ENCODE results near the gene ESD.

ESD gene

DNA sequence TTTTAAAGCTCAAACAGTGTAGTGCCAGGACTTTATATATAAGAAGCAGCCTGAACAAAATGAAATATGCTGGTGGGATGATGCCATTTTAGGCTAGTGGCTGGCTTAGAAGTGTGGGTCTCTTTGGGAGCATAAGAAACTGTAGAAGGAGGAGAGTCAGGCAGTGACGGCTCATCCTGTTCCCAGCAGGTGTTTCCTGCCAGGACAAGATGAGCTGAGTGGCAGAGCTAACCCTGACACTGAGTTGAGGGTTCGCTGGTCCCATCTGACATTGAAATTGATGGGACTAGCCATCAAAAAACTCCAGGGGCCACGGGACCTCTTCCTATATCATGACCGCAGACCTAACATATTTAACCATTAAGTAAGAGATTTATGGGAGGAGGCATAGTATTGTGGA, 51.3 kb downstream of the ESD start:
- DNase-seq (ENCODE audit: low read depth) = no peak

DNA sequence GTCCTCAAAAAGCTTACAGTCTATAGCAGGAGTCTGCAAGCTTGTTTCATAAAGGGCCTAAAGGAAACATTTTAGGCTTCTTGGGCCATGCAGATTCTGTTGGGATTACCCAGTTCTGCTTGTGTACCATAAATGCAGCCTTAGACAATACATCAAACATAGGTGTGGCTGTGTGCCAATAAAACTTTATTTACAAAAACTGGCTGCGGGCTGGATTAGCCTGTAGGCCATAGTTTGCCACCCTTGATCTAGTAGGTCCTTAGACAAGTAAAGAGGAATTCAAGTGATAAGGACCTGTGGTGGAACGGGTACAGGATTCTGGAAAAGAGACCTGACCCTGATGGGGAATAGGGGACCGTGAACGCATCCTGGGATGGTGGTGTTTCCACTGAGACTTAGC, 51.9 kb downstream of the ESD start:
- DNase-seq (ENCODE audit: low read depth) = no peak

DNA sequence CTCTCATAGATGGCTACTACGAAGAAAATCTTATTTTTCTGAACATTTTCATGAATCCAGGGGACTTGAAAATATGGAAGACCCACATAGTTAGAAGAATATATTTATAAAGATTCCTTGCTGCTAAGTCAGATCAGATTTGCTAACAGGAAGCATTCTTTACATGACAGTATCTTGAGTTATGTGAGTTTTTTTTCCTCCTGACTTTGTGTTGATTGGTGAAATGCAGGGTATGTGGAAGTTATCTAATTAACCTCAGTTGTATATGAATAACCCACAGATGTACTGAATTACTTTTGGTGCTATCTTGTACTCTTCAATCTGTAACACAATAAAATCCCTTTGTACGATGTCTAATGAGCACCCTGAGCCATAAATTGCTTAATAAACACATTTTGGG, 53.8 kb downstream of the ESD start:
- no peak for DNase-seq (ENCODE audit: low read depth)

DNA sequence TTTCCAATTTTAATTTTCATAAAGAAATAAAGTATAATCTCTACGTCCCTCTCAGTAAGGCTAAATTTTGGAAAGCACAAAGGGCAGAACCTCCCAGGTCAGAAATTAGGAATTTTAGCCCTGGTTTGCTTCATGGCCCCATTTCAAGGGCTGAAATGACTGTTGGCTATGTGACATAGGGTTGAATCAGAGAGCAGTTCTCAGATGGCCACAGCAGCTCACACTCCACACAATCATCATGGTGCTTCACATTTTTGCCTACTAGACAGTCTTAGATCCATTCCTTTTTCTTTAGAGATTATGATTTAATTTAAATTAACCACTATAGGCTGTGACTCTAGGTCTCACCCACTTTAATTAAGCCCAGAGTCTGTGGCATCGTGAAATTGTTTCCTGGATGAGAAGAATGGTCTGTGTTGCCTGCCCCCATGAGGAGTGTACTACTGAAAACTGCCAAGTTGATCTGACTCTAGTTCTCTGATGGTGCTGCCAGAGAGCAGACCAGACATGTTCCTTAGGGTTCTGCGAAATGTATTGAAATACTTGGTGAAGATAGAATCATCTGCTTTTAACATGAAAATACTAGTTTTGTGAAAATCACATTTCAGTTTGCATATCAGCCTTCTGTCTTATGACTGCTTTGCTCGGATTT, 57.4 kb downstream of the ESD start:
- DNase-seq (ENCODE audit: low read depth) = no peak

DNA sequence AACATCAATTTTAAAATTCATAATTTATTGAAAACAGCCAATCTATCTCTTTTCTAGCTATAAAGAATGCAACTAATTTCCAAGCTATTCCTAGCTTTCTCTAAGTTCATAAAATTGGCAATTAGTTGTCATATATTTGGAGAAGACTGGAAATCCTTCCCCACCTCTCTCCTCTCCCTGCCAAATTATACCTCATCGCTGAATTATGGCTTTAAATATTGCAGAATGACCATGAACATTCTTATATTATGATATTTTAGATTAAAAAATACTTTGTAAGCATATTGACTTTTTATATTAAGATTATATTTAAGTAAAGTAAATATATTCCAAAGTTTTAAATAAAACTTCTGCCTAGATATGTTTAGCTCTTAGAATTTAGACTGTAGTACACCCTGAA, 58.2 kb downstream of the ESD start:
- no peak for DNase-seq (ENCODE audit: low read depth)

DNA sequence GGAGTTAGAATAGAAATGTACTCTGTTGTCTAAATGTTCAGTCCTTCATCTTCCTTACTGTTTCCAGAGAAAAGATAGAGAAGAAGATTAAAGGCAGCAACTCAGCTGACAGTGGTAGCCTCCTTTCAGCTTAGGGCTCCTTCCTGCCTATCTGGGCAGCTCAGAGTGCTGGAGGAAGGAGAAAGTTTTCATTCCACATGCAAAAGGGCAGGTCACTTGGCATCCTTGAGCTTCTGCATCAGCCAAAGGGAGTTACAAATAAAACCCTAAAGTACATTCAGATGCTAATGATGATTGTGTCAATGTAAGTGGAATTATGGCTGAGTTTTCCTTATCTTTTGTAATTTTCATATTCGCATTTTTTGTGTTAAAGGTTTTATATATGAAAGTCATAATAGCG, 58.9 kb downstream of the ESD start:
- no peak for DNase-seq (ENCODE audit: low read depth)

DNA sequence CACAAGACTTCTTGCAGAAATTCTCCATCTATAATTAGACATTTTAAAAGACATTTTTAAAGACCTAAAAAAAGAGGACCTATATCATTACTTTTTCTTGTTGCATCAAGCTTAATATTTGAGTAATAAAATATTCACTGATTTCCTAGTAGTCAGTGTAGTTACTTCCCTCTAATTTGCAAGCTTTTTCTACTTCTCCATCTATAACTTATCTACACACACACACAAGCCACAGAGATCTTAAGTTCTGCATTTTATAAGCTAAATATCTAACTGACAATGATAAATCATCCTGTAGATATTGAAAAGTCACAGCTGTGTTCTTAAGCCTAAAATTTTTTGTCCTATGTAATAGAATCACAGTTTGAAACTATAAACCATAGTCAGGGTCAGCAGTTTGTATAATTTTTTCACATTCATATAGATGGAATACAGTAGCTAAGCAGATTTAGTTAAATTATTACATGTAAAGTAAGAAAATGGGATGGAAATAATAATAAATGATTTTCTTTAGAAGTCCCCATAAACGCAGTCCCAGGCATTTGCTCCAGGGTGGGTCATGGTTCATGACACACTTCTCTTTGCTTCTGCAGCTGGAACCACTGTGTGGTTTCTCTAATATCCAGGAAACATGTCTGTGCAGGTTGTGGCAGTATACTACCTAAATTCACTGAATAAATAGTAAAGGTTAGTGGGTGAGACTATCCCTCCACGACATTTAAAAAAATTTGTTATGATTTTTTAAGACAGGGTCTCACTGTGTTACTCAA, 60.2 kb downstream of the ESD start:
- DNase-seq (ENCODE audit: low read depth) = no peak

DNA sequence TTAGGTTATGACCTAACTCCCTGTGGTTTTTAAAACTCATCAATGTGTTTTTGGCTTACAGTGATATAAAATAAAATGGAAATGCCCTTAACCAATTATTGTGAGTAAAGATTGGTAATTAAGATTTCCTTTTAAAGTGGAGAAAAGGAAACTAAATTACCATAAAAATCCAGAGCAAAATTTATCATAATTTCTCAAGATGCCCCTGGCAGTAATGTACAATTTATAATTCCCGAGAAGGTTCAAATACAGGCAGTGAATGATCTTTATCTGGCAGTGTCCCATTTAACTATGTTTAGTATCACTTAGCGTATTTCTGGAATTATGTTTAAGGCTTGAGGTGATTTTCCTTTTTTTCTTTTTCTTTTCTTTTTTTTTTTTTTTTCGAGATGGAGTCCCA, 61.5 kb downstream of the ESD start:
- no peak for DNase-seq (ENCODE audit: low read depth)

DNA sequence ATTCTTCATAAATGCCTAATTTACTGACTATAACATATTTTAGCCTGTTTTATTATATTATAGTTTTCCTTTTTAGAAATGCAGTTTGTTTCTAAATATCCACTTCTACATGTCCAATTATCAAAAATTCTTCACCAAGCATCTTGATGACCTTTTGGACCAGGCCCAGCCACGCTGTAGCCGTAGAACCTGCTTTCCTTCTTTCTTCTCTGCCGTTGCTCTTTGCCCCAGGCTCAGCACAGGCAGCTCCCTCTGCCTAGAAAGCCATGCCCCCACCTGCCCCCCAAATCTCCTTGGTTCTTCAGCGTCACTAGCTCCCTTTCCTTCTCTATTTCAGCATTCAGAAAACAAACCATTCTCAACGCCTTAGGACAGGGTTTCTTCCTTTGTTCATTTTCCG, 65.4 kb downstream of the ESD start:
- no peak for DNase-seq (ENCODE audit: low read depth)

DNA sequence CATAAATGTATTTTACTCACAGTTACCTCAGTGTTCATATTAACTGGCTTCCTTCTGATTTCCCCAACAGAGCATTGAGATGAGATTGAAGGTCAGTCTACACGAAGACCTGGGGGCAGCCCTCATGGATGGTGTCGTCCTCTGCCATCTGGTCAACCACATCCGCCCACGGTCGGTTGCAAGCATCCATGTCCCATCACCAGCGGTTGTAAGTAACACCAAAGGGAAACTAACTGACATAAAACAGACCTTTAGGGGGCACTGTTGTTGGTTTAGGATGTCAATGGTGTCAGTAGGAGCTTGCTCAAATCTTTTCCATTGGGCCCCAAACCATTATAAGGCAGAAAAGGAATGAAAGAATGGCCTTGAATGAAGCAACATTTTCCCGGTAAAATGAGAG, 68.2 kb downstream of the ESD start:
- DNase-seq (ENCODE audit: low read depth) = peak; percentile 7

DNA sequence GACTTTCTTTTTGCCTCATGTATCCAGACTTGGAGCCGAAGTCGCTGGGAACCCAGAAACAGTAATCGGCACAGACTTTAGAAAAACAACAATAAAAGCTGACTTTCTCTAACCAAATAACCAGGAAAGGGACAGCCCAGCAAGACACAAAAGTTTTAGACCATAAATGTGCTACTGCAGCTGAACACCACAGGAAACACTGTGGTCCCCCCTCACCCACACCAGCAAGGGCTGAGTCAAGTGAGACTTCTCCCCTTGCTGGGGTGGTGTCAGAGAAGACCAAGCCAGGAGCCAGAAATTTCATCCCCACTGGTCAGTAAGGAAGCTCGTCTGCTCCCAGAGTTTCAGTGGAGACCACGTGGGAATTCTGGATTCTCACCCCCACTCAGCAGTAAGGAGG, 70.6 kb downstream of the ESD start:
- DNase-seq (ENCODE audit: low read depth) = no peak

All from activated T-cell treated with anti-CD3 and anti-CD28 coated beads for 48 hours (primary cell).